NCI-H187 (cell line): ENCODE data around the gene PRR18.

Source experiments
- DNase-seq, 2 experiments: peaks; one replicate each; lab custom pipeline; 2025; lab: John Stamatoyannopoulos, UW

Gene PRR18

GRCh38 chr6:166333172-166333995 is 25.2 kb upstream of the PRR18 start:
- DNase-seq, result no peak

- no peak for DNase-seq
Observed at GRCh38 chr6:166331503-166332415, 23.6 kb upstream of the PRR18 start.

- no peak for DNase-seq
Observed at GRCh38 chr6:166330612-166331011, 22.4 kb upstream of the PRR18 start.

GRCh38 chr6:166325383-166326042 is 17.3 kb upstream of the PRR18 start:
- no peak for DNase-seq

- DNase-seq, result no peak
Observed at GRCh38 chr6:166323395-166323794, 15.2 kb upstream of the PRR18 start.

- DNase-seq, result no peak
Observed at GRCh38 chr6:166318649-166319600, 10.7 kb upstream of the PRR18 start.

GRCh38 chr6:166318227-166318626 is 10.0 kb upstream of the PRR18 start:
- DNase-seq, result no peak

GRCh38 chr6:166317261-166318212 is 9.3 kb upstream of the PRR18 start:
- DNase-seq, result no peak

GRCh38 chr6:166315436-166315835 is 7.2 kb upstream of the PRR18 start:
- DNase-seq, result no peak

GRCh38 chr6:166314454-166314853 is 6.3 kb upstream of the PRR18 start:
- no peak for DNase-seq

GRCh38 chr6:166313255-166314070 is 5.3 kb upstream of the PRR18 start:
- no peak for DNase-seq

- no peak for DNase-seq
Observed at GRCh38 chr6:166312832-166313231, 4.6 kb upstream of the PRR18 start.

- DNase-seq, result no peak
Observed at GRCh38 chr6:166310634-166311033, 2.4 kb upstream of the PRR18 start.

- no peak for DNase-seq
Observed at GRCh38 chr6:166309977-166310376, 1.8 kb upstream of the PRR18 start.

GRCh38 chr6:166308769-166309589 is 787 bp upstream of the PRR18 start:
- DNase-seq, result no peak

- no peak for DNase-seq
Observed at GRCh38 chr6:166307082-166308032, 835 bp downstream of the PRR18 start.

GRCh38 chr6:166306378-166307081 is 1.7 kb downstream of the PRR18 start:
- DNase-seq, result no peak
